DOHH2 (cell line): ENCODE measurements around the gene SPATA6.
"Not testable (repeated sequence)": the region's sequence is repeated elsewhere in the genome, so short reads cannot be mapped to it uniquely, and the experiment has no call there.

ENCODE experiments used
- EZH2phosphoT487 ChIP-seq: fragments of 200-600 bp; sonication (generic); IDR thresholded peaks from 2 replicates; pipeline ENCODE4 v1.6.1; 2017; ENCODE audit warnings: borderline replicate concordance, mild to moderate bottlenecking, antibody characterized with exemption, low read length, moderate library complexity, mixed read lengths
- TF ChIP-seq, protein P1 (sequence below): fragments of 200-600 bp; sonication (generic); IDR thresholded peaks from one replicate; pipeline ENCODE4 v1.5.1; 2014; ENCODE audit warnings: antibody characterized with exemption, mild to moderate bottlenecking, low read depth, low read length; ENCODE audit not compliant: poor library complexity, severe bottlenecking

- TF ChIP-seq, protein P1, sequence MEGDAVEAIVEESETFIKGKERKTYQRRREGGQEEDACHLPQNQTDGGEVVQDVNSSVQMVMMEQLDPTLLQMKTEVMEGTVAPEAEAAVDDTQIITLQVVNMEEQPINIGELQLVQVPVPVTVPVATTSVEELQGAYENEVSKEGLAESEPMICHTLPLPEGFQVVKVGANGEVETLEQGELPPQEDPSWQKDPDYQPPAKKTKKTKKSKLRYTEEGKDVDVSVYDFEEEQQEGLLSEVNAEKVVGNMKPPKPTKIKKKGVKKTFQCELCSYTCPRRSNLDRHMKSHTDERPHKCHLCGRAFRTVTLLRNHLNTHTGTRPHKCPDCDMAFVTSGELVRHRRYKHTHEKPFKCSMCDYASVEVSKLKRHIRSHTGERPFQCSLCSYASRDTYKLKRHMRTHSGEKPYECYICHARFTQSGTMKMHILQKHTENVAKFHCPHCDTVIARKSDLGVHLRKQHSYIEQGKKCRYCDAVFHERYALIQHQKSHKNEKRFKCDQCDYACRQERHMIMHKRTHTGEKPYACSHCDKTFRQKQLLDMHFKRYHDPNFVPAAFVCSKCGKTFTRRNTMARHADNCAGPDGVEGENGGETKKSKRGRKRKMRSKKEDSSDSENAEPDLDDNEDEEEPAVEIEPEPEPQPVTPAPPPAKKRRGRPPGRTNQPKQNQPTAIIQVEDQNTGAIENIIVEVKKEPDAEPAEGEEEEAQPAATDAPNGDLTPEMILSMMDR, result not testable (repeated sequence)
- not testable (repeated sequence) for TF ChIP-seq EZH2phosphoT487
Observed at GRCh38 chr1:48519896-48520295, 47.9 kb upstream of the SPATA6 start.
